HG02852 (cell line): ENCODE measurements around the gene CDX1.

Experiments used
- ATAC-seq: cut with Tn5 transposase; IDR thresholded peaks from one replicate; pipeline ENCODE4 v1.9.1; 2021; ENCODE audit warnings: mild to moderate bottlenecking, moderate library complexity; ENCODE audit not compliant: unreplicated experiment

Gene CDX1

DNA sequence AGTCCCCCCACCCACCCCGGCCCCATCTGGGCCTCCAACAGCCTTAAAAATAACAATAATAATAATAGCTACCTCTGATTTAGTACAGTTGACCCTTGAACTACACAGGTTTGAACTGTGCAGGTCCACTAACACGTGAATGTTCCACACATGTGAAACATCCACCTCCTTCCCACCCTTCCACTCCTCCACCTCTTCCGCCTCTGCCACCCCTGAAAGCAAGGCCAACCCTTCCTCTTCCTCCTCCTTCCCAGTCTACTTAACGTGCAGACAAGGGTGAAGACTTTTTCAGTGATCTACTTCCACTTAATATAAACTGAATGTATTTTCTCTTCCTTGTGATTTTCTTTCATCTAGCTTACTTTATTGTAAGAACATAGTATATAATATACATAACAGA, 21.7 kb upstream of the CDX1 start:
- ATAC-seq = no peak

DNA sequence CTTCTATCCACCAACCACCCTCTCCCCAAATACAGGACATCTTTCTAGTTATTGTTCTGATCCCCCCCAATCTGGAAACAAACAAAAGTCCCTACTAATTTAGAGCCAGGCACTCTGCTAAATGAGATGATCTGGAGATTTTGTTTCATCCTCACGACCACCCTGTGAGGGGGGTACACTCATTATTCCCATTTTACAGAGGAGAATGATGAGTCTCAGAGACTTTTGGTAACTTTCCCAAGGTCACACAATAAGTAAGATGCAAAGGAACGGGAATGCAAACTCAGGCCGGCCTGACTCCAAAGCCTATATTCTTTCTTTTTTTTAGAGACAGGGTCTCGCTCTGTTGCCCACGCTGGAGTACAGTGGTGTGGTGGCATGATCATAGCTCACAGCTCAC, 20.3 kb upstream of the CDX1 start:
- ATAC-seq = no peak

DNA sequence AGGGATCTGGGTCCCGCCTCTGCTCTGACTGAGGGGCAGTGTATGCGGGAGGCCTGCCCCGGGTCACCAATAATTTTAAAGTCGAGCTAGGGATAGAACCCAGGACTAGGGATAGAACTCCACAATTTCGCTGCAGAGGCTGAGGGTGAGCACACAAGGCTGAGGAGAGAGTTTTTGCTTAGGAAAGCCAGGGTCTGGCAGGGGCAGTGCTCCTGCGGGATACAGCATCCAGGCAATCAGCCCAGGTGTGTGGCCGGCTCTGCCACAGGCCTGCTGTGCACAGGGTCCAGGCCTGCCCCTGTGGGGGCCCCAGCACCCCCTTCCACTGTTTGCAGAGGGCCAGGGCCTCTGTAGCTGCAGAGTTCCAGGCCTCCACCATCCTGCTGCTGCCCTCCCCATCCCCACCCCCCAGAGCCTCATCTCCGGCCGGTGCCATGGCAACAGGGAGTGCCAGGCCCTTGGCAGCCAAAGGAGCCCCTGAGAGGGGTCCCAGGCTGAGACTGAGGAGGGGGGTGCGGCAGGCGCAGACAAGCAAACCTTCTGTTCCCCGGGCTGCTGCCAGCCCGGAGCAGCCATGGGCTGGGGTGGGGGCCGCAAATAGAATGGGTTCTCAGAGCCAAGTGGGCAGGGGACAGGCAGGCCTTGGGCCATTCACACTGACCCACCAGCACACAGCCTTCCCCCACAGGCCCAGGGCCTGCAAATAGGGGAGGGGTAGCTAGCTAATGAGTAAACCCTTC, 19.5 kb upstream of the CDX1 start:
- ATAC-seq = no peak

DNA sequence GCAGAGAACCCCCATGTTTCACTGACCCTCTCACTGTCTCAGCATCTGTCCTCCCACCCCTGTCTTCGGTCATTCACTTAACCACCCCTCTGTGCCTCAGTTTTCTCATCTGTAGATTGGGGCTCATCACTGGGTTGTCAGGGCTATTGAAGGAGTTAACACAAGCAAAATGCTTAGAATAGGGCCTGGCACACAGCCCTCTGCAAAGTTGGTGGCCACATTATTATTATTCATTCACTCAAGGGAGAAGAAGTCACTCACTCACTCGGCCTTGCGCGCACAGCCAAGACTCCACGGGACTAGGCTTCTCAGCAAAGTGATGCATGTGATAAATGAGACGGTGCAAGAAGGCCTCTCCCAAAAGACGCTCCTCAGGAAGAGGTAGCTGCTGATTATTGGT, 18.9 kb upstream of the CDX1 start:
- ATAC-seq = no peak

DNA sequence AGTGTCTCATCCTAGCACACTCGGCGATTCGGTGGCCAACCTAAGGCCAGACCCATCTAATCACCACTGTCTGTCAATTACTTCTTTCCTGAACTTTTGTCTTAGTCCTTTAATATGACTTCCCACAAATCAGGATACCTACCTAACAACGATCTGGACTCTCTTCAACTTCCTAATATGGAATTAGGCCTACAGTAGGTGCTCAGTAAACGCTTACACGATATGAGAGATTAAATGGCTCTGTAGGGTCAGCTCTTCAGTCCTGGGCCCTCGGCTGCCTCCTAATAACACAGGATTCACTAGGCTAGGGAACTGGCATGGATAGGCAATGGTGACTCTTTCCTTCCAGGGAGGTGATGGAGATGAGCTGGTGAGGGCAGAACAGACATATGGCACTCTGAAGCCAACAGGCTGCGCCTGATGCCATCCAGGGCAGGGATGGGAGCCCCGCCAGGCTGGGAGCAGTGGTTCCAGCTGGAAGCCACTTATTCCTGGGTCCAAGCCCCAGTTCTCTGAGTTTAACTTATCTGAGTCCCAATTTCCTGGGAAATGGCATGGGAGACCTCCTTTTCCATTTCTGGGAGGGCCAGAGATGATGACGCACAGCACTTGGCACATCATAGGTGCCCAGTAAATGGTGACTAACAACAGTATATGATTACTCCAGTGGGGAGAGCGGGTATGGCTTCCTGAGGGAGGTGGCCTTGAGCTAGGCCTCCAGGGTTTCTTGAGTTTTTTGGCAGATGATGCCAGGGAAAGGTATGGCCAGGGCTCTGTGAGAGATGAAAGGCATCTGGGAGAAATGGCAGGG, 18.3 kb upstream of the CDX1 start:
- ATAC-seq = no peak

DNA sequence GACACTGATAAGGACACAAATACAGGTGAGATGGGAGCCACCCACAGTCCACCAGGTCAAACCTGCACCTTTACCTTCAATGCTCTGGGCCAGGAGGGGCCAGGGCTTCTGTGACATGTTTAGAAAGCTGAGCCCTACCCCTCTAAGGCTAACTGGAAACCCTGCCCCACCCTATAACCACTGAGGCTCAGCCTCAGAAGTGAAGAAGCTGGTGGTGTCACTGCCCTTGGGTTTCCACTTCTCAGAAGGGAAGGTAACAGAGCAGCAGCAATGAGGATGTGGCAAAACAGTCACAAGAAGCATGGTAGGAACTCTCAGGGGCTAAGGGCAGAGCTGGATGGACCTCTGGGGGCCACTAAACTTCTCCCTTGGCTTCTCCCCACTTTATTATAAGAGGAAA, 17.0 kb upstream of the CDX1 start:
- ATAC-seq = no peak

DNA sequence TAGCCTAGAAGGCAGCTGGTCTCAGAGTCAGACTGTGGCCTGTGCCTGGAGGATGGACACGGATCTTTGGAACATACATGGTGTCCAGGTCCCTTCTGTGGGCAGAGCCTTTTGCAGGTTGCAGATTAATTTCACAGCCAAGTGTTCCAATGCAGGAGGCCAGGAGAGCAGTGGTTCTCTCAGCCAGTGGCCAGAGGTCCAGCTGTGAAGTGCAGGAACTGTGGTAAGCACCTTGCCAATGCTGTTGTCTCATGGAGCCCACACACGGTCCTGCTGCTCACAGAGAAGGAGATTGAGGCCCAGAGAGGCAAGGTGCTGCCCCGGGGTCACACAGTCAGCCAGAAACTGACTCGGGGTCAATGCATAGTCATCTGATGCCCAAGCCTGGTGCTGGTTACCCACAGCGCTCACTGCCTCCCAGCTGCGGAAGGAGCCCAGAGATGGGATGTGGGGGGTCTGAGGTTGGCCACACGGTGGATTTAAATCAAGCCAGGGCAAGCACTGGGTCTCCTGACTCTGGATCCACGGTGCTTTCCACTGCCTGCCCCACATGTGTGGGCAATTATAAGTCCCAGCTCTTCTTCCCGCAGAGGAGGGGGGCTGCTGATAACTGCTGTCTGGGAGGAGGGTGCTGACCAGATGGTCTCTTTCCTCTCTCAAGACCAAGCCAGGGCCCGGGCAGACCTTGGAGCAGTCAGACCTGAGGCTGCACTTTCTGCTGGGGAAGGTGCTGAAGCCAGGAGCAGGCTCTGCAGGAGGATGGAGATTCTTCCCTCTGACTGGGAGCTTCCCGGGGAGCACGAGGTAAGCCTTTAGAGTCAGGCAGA, 13.7 kb upstream of the CDX1 start:
- no peak for ATAC-seq

DNA sequence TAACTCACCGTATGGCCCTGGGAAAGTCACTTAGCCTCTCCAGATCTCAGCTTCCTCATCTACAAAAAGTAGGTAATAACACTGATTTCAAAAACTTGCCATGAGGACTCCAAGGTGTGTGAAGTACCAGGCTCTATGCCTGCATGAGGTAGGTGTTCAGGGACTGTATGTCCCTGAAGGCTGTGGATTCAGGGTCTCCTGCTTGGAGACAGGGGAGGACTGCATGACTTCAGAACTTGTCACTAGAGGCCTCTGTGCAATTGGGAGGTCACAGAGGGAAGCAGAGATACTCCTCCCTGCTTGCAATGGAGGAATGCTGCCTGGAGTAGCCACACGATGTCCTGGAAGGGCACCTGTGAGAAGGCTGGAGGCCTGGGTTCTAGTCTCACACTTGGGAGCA, 13.1 kb upstream of the CDX1 start:
- no peak for ATAC-seq

DNA sequence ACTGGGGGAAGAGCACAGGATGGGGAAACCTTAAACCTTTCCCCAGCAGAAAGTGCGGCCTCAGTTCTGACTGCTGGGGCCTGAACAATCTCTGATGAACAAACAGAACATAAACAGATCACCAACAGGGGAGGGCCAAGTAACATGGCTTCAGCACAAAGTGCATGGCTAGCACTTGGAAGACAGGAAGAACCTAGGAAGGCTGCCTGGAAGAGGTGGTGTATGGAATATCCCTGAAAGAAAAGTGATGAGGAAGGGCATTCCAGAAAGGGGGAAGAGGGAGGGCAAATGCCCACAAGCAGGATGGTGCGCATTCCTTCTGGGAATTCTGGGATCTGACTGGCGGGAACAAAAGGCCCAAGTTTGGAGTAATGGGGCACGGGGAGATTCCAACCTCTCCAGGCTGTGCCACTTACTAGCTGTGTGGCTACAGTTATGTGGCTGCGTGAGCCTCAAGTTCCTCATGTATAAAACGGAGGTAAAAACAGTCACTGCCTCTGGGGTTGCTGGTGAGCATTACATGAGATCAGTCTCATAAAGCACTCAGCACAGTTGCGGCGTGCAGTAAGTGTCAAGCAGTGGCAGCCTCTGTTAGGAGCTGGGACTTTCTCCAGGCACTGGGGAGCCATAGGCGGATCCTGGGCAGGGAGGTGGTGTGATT, 12.5 kb upstream of the CDX1 start:
- no peak for ATAC-seq

DNA sequence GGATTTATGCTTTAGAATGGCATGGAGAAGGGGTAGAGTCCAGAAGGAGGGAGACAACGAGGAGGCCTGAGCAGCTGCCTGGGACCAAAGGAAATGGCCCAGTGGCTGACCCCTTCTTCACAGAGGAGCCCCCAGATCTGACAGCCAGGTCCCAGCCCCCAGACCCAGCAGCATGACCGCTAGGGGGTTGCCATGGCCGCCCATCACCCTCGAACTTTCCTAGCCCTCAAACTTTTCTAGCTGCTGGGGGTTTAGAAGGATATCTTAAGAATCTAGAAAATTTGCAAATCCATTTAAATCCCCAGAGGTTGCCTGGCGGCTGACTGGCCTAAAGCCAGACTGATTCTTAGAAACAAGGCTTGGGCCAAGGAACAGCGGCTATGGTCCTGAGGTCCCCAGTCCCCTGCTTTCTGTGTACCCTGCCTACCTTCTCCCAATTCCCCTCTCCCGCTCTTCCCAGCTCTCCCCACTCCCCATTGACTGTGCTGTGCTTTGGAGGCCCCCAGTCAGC, 11.9 kb upstream of the CDX1 start:
- no peak for ATAC-seq

DNA sequence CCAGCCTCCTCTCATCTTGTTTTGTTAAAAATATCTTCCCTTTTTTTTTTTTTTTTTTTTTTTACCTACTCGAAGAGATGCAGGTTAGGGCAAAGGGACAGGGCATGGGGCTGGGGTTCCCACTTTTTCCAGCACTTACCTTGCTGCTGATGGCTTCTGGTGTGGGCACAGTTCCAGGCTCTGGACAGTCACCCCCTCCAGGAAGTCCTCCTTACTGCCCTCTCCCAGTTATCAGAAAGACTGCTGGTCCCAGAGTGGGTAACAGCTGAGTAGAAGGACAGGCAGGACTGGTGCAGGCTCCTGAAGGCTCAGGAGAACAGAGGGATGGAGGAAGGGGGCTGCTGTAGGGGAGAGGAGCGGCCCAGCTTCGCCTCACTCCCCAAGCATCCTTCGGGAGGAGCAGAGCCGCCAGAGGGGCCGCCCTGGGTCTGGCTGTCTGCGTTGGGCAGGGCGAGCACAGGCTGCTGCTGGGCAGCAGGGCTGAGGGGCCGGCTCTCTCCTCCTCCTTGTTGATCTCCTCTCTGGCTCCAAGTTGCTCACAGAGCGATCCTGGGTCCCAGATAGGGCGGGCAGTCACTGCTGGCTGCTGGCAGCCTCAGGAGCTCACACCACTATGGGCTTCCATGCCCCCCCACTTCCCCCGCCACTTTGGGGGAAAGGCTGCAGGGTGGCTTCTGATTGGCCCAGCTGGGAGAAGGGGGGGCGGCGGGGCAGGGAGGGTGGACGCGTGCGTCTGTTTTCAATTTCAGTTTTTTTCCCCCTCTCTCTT, 11.1 kb upstream of the CDX1 start, which contains the start of gene PDGFRB:
Gene PDGFRB, minus strand, starts transcription at position 588 of the 769 bp plus-strand sequence. CDS start 18,798 bp downstream, outside the sequence.
- ATAC-seq = peak; percentile 46

DNA sequence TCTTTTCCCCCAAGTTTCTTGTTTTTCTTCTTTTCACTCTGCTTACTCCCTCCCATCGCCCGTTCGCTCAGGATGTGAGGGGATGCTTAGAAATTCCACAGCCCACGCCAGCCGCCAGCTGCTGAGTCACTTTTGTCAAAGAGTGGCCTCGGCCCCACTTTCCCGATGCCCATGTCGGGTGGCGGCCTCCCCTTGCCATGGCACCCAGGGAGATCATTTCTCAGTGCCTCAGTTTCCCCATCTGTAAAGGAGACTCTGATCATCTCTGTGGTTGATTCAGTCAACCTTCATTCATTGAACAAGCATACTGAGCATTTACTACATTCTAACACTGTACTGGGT, 10.6 kb upstream of the CDX1 start:
- ATAC-seq = no peak

DNA sequence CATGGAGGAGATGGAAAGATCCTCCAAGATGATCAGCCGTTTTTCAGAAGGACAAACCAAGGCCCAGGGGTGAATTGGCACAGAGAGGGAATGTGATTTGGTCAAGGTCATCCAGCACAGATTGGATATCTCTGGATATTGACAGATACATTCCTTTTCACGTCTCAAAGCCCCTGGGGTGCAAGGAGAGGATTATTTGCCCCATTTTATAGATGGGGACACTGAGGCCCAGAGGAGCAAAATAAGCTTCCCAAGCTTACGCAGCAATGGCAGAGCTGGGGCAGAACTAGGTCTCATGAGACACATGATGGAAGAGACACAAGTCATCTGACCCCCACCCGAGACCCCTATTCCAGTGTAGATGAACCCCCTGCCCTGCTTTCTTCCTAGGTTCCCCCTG, 10.0 kb upstream of the CDX1 start:
- ATAC-seq = no peak

DNA sequence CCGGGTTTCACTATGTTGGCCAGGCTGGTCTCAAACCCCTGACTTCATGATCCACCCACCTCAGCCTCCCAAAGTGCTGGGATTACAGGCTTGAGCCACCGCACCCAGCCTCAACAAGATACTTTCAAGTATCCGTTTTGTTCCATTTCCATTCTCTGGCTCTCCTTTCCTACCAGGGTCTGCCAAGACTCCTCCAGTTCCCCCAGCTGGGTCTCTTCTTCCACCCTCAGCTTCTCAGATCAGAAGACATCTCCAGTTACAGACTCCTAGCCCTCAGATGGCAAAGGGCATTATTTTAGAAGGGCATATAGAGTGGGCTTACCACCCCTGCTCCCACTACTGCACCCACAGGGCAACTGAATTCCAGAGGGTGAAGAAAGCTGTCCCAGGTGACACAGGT, 9.4 kb upstream of the CDX1 start:
- ATAC-seq = no peak

DNA sequence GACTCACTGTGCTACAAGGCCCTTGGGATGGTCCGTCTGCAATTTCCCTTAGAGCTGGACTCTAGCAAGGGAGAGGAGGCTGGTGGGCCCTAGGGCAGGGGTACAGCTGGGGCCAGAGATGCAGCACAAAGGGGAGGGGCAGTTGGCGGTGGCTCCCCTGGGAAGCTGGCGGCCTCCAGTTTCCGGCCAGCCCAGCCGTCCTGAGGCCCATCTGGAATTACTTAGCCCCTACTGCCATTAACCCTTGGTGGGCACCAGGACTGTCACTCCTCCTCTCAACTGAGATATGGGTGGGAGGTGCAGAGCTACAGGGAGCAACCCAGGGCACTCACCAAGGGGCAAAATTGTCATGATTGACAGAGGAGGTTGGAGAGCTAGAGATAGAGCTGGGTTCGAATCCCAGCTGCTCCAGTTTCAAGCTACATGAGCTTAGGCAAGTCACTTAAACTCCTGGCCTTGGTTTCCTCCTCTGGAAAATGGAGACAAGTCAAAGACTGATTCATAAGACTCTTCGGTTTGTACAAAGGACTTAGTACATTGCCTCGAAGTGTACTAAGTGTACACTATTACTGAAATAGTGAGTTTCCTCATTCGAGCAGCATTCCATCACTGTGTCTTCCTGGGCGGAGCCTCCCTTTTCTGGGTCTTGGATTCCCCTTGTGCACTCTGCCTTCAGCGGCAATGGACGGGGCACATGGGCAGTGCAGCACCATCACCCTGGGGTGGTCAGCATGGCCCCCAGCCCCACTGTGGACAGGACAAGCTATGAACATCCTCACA, 8.2 kb upstream of the CDX1 start:
- ATAC-seq = no peak

DNA sequence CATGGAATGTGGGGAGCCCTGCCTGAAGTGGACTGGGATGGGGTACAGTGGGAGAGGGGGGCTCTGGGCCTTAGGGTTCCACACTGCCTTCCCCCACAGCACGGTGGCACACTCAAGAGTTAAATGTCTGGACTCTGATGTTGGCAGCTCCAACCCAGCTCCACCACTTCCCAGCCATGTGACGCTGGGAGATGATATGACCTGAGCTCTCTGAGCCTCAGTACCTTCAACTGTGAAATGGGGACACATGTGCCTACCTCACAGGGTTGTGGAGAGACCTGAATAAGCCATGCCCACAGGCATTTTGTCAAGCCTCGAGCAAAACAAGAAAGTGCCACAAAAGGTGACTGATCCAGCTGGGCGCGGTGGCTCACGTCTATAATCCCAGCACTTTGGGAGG, 7.5 kb upstream of the CDX1 start:
- no peak for ATAC-seq

DNA sequence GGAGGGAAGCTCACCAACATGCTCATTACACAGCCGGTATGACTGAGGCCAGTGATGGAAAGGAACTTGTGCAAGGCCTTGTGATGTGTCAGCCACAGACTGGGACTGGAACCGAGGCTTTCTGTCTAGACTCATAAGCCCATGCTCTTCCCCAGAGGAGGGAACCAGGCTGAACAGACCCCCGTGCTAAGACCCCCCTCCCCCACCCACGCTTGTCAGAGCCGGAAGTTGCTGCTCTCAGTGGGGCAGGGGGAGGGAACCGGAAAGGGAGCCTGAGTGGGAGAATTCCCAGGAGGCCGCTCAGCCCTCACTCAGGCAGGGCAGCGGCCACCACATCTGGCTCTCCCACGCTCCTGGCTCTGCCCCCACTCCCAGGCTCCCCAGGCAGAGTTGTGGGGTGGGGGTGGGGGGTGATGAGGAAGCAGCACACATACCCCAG, 6.8 kb upstream of the CDX1 start:
- no peak for ATAC-seq

DNA sequence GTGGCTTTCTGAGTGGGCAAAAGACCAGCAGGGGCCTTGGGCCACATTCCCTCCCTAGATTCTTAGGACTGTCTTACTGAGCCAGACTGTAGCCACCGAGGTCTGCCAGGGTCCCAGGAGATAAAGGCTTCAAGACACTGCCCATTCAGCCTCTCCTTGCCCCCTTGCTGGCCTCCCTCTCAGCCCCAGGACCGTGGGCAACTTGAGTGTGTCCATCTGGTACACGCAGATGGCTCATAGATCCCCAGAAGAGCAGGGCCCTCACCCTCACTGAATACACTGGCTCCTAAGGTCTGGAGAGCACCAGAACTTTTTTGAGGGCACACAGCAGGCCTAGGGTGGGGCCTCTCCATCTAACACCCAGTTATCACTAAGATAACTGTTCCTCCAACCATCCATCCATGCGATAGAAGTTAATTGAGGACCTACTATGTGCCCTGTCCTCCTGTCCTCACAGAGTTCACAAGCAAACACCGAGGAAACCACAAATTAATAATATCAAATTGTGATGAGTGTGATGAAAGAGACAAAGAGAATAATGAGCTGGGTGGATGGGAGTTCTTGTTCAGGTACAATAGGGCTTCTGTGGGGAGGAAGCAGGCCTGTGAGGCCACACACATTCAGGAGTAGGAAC, 6.0 kb upstream of the CDX1 start:
- ATAC-seq = no peak
